PC-3 (cell line): ENCODE results near the gene UGT1A10. TPM values are rescaled to one million over a fixed set of nuclear protein-coding genes. Genes with fewer than 3 reads are reported as not detected.

Experiments
- ATAC-seq: fragments of 200-7000 bp; cut with Tn5 transposase; 2 replicates; pipeline ENCODE4 v1.9.1; 2020; ENCODE audit warnings: mild to moderate bottlenecking, moderate library complexity
- BruUV-seq: library from RNA; stranded (reverse); fragments of 400-500 nt; replicated peaks from 2 replicates; lab custom pipeline; 2021; lab: Mats Ljungman, UMichigan
- CTCF ChIA-PET: fragments of 300-600 bp; sonication (Branson Sonifier 250); formaldehyde crosslinking; loops from one replicate; lab custom pipeline; 2022; ENCODE audit warnings: antibody characterized with exemption; lab: Charles Lee
- POLR2A ChIA-PET: fragments of 300-600 bp; sonication (Branson Sonifier 250); formaldehyde crosslinking; loops from one replicate; lab custom pipeline; 2022; ENCODE audit warnings: antibody characterized with exemption; ENCODE audit not compliant: unreplicated experiment; lab: Charles Lee
- DNase-seq: peaks from one replicate; pipeline ENCODE4 v3.0.0-alpha.2; 2015
- H2AFZ ChIP-seq: fragments of 300-600 bp; sonication (generic); 2 replicates; pipeline ENCODE4 v1.6.0; 2016; ENCODE audit warnings: antibody characterized with exemption, low read length
- H3F3A ChIP-seq: fragments of 300-600 bp; sonication (generic); one replicate; pipeline ENCODE4 v1.6.0; 2017; ENCODE audit warnings: antibody characterized with exemption, low read length, control low read depth, mild to moderate bottlenecking; ENCODE audit not compliant: unreplicated experiment
- H3K27ac ChIP-seq: fragments of 300-600 bp; sonication (generic); 2 replicates; pipeline ENCODE4 v1.5.1; 2016; ENCODE audit warnings: mild to moderate bottlenecking, low read length
- H3K27me3 ChIP-seq: fragments of 300-600 bp; sonication (generic); 2 replicates; pipeline ENCODE4 v1.6.1; 2016; ENCODE audit warnings: low read length, mixed read lengths
- H3K36me3 ChIP-seq: fragments of 300-600 bp; sonication (generic); 2 replicates; pipeline ENCODE4 v1.6.1; 2016; ENCODE audit warnings: low read depth, mixed run types, low read length, mixed read lengths
- H3K4me1 ChIP-seq: fragments of 300-600 bp; sonication (generic); 2 replicates; pipeline ENCODE4 v1.5.1; 2016; ENCODE audit warnings: low read length; ENCODE audit not compliant: insufficient read depth
- H3K4me2 ChIP-seq: fragments of 300-600 bp; sonication (generic); 2 replicates; pipeline ENCODE4 v1.6.0; 2016; ENCODE audit warnings: low read length
- H3K4me3 ChIP-seq: fragments of 300-600 bp; sonication (generic); 2 replicates; pipeline ENCODE4 v1.5.1; 2016; ENCODE audit warnings: mild to moderate bottlenecking, low read length, mixed read lengths
- H3K79me2 ChIP-seq: fragments of 300-600 bp; sonication (generic); 2 replicates; pipeline ENCODE4 v1.6.1; 2017; ENCODE audit warnings: low read length, mixed read lengths
- H3K9ac ChIP-seq: fragments of 300-600 bp; sonication (generic); 2 replicates; pipeline ENCODE4 v1.6.0; 2016; ENCODE audit warnings: mild to moderate bottlenecking, low read length
- H3K9me2 ChIP-seq: fragments of 300-600 bp; sonication (generic); replicated peaks from 2 replicates; pipeline ENCODE4 v1.6.1; 2016; ENCODE audit warnings: mixed run types, low read length, mixed read lengths
- H3K9me3 ChIP-seq: fragments of 300-600 bp; sonication (generic); 2 replicates; pipeline ENCODE4 v1.6.1; 2016; ENCODE audit warnings: low read length, mixed read lengths
- H4K20me1 ChIP-seq: fragments of 300-600 bp; sonication (generic); 2 replicates; pipeline ENCODE4 v1.6.1; 2016; ENCODE audit warnings: low read length, mixed read lengths
- EZH2 ChIP-seq: fragments of 300-600 bp; sonication (generic); IDR thresholded peaks from one replicate; pipeline ENCODE4 v1.6.1; 2017; ENCODE audit warnings: antibody characterized with exemption, mild to moderate bottlenecking, low read length; ENCODE audit not compliant: unreplicated experiment
- EZH2phosphoT487 ChIP-seq: fragments of 300-600 bp; sonication (generic); IDR thresholded peaks from 2 replicates; pipeline ENCODE4 v1.6.1; 2018; ENCODE audit warnings: mild to moderate bottlenecking, antibody characterized with exemption, low read length, borderline replicate concordance
- intact Hi-C: fragments of 100-400 bp; cut with micrococcal nuclease; formaldehyde crosslinking; loops from 2 replicates; pipeline ENCODE4 v1.9.0; 2023
- total RNA-seq: library from RNA; depleted of rRNA; stranded (reverse); fragments of >200 nt; gene quantifications from 2 replicates; pipeline ENCODE4 v1.2.3, GENCODE V29; 2014
- TF ChIP-seq, protein P1 (sequence below): fragments of 300-600 bp; sonication (generic); conservative IDR thresholded peaks from 2 replicates; pipeline ENCODE4 v1.5.1; 2017; ENCODE audit warnings: antibody characterized with exemption, low read depth, mild to moderate bottlenecking, low read length

UGT1A10 gene
- total RNA-seq, 1 experiment from 2014 or later: not detected

DNA sequence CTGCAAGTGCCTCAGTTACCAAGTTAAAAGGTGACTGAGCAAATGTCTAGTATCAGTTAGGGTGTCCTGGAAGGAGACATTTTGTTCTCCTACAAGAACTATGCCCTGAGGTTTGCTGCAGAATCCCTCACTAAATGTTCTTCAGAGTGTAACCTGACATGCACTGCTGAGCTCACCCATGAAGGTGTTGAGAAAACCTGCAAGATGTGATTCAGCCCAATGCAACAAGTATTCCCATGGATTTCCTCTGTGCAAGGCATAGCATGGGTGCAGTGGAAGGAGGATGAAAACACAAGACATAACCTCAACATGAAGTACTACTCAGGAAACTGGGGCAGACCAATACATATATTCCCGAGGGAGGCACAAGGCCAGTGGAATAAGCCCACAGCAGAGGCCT, 34.2 kb upstream of the UGT1A10 start:
- Histone ChIP-seq H3K9me3 (0 out of 2 replicates have a peak, but pooled peaks cover 4% of the 10 kb centered on the region), H3K27ac (no peak overlapping the region), H3K4me1 (no peaks in the 10 kb centered on the region), H2AFZ (no peak overlapping the region), H3K27me3 (no peaks in the 10 kb centered on the region), H3K9ac (no peak overlapping the region), H3K79me2 (no peaks in the 10 kb centered on the region), H3K36me3 (no peaks in the 10 kb centered on the region), H4K20me1 (no peaks in the 10 kb centered on the region), H3K4me3 (no peak overlapping the region), H3K4me2 (no peak overlapping the region), H3K9me2 (no peaks in the 10 kb centered on the region), H3F3A (no peaks in the 10 kb centered on the region)
- ChIA-PET CTCF (no interaction called here), POLR2A (no interaction called here)
- TF ChIP-seq EZH2 (no peak), EZH2phosphoT487 (no peak)
- TF ChIP-seq, protein P1, sequence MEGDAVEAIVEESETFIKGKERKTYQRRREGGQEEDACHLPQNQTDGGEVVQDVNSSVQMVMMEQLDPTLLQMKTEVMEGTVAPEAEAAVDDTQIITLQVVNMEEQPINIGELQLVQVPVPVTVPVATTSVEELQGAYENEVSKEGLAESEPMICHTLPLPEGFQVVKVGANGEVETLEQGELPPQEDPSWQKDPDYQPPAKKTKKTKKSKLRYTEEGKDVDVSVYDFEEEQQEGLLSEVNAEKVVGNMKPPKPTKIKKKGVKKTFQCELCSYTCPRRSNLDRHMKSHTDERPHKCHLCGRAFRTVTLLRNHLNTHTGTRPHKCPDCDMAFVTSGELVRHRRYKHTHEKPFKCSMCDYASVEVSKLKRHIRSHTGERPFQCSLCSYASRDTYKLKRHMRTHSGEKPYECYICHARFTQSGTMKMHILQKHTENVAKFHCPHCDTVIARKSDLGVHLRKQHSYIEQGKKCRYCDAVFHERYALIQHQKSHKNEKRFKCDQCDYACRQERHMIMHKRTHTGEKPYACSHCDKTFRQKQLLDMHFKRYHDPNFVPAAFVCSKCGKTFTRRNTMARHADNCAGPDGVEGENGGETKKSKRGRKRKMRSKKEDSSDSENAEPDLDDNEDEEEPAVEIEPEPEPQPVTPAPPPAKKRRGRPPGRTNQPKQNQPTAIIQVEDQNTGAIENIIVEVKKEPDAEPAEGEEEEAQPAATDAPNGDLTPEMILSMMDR: no peak
- ATAC-seq: no peak
- DNase-seq: no peak
- intact Hi-C loops: no loop called here
- no TSS peak for BruUV-seq

DNA sequence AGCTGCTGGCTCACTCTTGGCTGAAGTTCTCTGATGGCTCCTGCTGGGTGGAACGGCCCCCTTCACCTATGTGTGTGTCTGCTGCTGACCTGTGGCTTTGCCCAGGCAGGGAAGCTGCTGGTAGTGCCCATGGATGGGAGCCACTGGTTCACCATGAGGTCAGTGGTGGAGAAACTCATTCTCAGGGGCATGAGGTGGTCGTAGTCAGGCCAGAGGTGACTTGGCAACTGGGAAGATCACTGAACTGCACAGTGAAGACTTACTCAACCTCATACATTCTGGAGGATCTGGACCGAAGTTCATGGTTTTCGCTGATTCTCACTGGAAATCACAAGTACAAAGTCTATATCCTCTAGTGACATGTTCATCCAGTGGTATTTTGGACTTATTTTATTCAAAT, 32.7 kb upstream of the UGT1A10 start:
- Histone ChIP-seq H3K9me3 (0 out of 2 replicates have a peak, but pooled peaks cover 4% of the 10 kb centered on the region), H4K20me1 (no peaks in the 10 kb centered on the region), H3K36me3 (no peaks in the 10 kb centered on the region), H3K27me3 (no peaks in the 10 kb centered on the region), H3K9me2 (no peaks in the 10 kb centered on the region), H3K4me2 (no peak overlapping the region), H3K79me2 (no peaks in the 10 kb centered on the region), H3K4me1 (no peaks in the 10 kb centered on the region), H2AFZ (no peak overlapping the region), H3K4me3 (no peak overlapping the region), H3K27ac (no peak overlapping the region), H3F3A (no peaks in the 10 kb centered on the region), H3K9ac (no peak overlapping the region)
- CTCF ChIA-PET: no interaction called here
- DNase-seq (no peak), ATAC-seq (no peak)
- BruUV-seq: no TSS peak
- intact Hi-C loops: no loop called here
- POLR2A ChIA-PET: no interaction called here
- TF ChIP-seq EZH2phosphoT487 (no peak), EZH2 (no peak)
- TF ChIP-seq, protein P1: no peak

DNA sequence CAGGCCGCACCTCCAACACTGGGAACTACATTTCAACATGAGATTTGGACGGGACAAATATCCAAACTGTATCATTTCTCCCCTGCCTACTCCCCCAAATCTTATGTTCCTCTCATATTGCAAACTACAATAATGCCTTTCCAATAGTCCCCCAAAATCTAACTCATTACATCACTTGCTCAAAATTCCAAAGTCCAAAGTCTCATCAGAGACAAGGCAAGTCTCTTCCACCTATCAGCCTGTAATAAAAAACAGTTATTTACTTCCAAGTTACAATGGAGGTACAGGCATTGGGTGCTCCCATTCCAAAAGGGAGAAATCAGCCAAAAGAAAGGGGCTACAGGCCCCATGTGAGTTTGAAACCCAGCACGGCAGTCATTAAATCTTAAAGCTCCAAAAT, 31.4 kb upstream of the UGT1A10 start:
- no peak overlapping the region for H3K4me3 ChIP-seq
- DNase-seq (no peak), ATAC-seq (no peak)
- BruUV-seq: no TSS peak
- ChIA-PET POLR2A (no interaction called here), CTCF (no interaction called here)
- no peaks in the 10 kb centered on the region for H3K36me3 ChIP-seq
- H3K4me2 ChIP-seq: no peak overlapping the region
- no peak for TF ChIP-seq EZH2
- H3K9me3 ChIP-seq: 0 out of 2 replicates have a peak, but pooled peaks cover 4% of the 10 kb centered on the region
- H3K9me2 ChIP-seq: no peaks in the 10 kb centered on the region
- H3K27me3 ChIP-seq: no peaks in the 10 kb centered on the region
- H3K9ac ChIP-seq: no peak overlapping the region
- no peak overlapping the region for H2AFZ ChIP-seq
- H4K20me1 ChIP-seq: no peaks in the 10 kb centered on the region
- H3K79me2 ChIP-seq: no peaks in the 10 kb centered on the region
- H3F3A ChIP-seq: no peaks in the 10 kb centered on the region
- no peaks in the 10 kb centered on the region for H3K4me1 ChIP-seq
- H3K27ac ChIP-seq: no peak overlapping the region
- intact Hi-C loops: no loop called here
